Measurements from ENCODE around the gene CDYL2.

Gene CDYL2

GRCh38 chr16:80557037-80557436, 247.4 kb downstream of the CDYL2 start:
- DNase-seq (ENCODE audit: extremely low read depth in 1 of 2, low read depth in 1 of 2) = no peak

GRCh38 chr16:80556481-80556880, 247.9 kb downstream of the CDYL2 start:
- no peak for DNase-seq (ENCODE audit: extremely low read depth in 1 of 2, low read depth in 1 of 2)

GRCh38 chr16:80554033-80554432, 250.4 kb downstream of the CDYL2 start:
- no peak for DNase-seq (ENCODE audit: extremely low read depth in 1 of 2, low read depth in 1 of 2)

- DNase-seq (ENCODE audit: extremely low read depth in 1 of 2, low read depth in 1 of 2) = no peak
Measured at GRCh38 chr16:80552277-80552676, 252.1 kb downstream of the CDYL2 start.
